PC-3 (cell line): ENCODE results near the gene PCDHGB7.

Experiments
- EZH2 ChIP-seq: fragments of 300-600 bp; sonication (generic); IDR thresholded peaks from one replicate; pipeline ENCODE4 v1.6.1; 2017; ENCODE audit warnings: antibody characterized with exemption, mild to moderate bottlenecking, low read length; ENCODE audit not compliant: unreplicated experiment
- EZH2phosphoT487 ChIP-seq: fragments of 300-600 bp; sonication (generic); IDR thresholded peaks from 2 replicates; pipeline ENCODE4 v1.6.1; 2018; ENCODE audit warnings: mild to moderate bottlenecking, antibody characterized with exemption, low read length, borderline replicate concordance
- TF ChIP-seq, protein P1 (sequence below): fragments of 300-600 bp; sonication (generic); conservative IDR thresholded peaks from 2 replicates; pipeline ENCODE4 v1.5.1; 2017; ENCODE audit warnings: antibody characterized with exemption, low read depth, mild to moderate bottlenecking, low read length

DNA sequence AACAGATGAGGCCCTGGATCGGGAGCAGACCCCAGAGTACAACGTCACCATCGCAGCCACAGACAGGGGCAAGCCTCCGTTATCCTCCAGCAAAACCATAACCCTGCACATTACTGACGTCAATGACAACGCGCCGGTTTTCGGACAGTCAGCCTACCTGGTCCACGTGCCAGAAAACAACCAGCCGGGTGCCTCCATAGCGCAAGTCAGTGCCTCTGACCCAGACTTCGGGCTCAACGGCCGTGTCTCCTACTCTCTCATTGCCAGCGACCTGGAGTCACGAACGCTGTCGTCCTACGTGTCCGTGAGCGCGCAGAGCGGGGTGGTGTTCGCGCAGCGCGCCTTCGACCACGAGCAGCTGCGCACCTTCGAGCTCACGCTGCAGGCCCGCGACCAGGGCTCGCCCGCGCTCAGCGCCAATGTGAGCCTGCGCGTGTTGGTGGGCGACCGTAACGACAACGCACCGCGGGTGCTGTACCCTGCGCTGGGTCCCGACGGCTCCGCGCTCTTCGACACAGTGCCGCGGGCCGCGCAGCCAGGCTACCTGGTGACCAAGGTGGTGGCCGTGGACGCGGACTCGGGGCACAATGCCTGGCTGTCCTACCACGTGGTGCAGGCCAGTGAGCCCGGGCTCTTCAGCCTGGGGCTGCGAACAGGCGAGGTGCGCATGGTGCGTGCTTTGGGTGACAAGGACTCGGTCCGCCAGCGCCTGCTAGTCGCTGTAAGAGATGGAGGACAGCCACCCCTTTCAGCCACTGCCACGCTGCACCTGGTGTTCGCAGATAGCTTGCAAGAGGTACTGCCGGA, 1.8 kb downstream of the PCDHGB7 start:
- TF ChIP-seq EZH2phosphoT487 (no peak), EZH2 (no peak)
- TF ChIP-seq, protein P1, sequence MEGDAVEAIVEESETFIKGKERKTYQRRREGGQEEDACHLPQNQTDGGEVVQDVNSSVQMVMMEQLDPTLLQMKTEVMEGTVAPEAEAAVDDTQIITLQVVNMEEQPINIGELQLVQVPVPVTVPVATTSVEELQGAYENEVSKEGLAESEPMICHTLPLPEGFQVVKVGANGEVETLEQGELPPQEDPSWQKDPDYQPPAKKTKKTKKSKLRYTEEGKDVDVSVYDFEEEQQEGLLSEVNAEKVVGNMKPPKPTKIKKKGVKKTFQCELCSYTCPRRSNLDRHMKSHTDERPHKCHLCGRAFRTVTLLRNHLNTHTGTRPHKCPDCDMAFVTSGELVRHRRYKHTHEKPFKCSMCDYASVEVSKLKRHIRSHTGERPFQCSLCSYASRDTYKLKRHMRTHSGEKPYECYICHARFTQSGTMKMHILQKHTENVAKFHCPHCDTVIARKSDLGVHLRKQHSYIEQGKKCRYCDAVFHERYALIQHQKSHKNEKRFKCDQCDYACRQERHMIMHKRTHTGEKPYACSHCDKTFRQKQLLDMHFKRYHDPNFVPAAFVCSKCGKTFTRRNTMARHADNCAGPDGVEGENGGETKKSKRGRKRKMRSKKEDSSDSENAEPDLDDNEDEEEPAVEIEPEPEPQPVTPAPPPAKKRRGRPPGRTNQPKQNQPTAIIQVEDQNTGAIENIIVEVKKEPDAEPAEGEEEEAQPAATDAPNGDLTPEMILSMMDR = no peak
